Measurements from ENCODE around the gene CEMIP. TPM values are rescaled to one million over a fixed set of nuclear protein-coding genes. Genes with fewer than 3 reads are reported as not detected.

Gene CEMIP
- total RNA-seq, 2 experiments from 2014 or later: not detected

DNA sequence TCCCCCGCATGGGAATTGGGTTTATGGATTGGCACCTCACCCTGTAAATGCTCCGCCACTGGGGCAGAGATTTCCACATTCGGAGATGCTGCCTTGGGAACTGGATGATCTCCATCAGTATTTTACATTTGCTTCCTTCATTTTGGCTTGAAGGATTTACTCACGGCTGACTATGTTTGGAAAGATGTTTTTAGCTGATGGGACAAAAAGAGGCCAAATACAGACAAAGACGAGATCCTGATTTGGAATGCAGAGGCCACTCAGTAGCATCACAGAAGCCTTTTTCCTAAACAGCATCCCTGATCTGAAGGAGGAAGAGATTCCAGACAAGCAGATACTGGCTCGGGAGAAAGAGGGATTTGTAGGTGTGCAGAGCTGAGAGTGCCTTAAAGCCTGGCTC, 133.5 kb downstream of the CEMIP start:
- Histone ChIP-seq H3K4me1 (ENCODE audit: insufficient read depth, low read length) (no peaks in the 10 kb centered on the region), H3K4me3 (ENCODE audit: low read length) (no peak overlapping the region), H3K27ac (ENCODE audit: low read depth in 1 of 2, low read length in 2 of 2) (no peak overlapping the region), H3K9me3 (ENCODE audit: control insufficient read depth in 1 of 2, insufficient read depth in 1 of 2, low read length in 2 of 2) (no peaks in the 10 kb centered on the region), H3K36me3 (ENCODE audit: insufficient read depth, low read length) (no peaks in the 10 kb centered on the region), H3K27me3 (ENCODE audit: control insufficient read depth in 1 of 2, insufficient read depth in 2 of 2, low read length in 2 of 2) (no peaks in the 10 kb centered on the region)
- ChIA-PET POLR2A (no interaction called here), CTCF (no interaction called here)
- no peak overlapping the region for H3K27ac Mint-ChIP-seq
- no peaks in the 10 kb centered on the region for H3K27me3 Mint-ChIP-seq
- no peaks in the 10 kb centered on the region for H3K4me1 Mint-ChIP-seq (ENCODE audit: low read depth)
- ATAC-seq (ENCODE audit: poor library complexity): no peak
- no peaks in the 10 kb centered on the region for H3K9me3 Mint-ChIP-seq
- DNase-seq: no peak
- intact Hi-C loops (cut with DNase I, micrococcal nuclease): no loop called here
- TF ChIP-seq, protein P1, sequence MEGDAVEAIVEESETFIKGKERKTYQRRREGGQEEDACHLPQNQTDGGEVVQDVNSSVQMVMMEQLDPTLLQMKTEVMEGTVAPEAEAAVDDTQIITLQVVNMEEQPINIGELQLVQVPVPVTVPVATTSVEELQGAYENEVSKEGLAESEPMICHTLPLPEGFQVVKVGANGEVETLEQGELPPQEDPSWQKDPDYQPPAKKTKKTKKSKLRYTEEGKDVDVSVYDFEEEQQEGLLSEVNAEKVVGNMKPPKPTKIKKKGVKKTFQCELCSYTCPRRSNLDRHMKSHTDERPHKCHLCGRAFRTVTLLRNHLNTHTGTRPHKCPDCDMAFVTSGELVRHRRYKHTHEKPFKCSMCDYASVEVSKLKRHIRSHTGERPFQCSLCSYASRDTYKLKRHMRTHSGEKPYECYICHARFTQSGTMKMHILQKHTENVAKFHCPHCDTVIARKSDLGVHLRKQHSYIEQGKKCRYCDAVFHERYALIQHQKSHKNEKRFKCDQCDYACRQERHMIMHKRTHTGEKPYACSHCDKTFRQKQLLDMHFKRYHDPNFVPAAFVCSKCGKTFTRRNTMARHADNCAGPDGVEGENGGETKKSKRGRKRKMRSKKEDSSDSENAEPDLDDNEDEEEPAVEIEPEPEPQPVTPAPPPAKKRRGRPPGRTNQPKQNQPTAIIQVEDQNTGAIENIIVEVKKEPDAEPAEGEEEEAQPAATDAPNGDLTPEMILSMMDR (IDR thresholded peaks at IDR 0.05): no peak
- H3K36me3 Mint-ChIP-seq (ENCODE audit: low read depth): peaks cover 33% of the 10 kb centered on the region
- H3K4me3 Mint-ChIP-seq: no peak overlapping the region

DNA sequence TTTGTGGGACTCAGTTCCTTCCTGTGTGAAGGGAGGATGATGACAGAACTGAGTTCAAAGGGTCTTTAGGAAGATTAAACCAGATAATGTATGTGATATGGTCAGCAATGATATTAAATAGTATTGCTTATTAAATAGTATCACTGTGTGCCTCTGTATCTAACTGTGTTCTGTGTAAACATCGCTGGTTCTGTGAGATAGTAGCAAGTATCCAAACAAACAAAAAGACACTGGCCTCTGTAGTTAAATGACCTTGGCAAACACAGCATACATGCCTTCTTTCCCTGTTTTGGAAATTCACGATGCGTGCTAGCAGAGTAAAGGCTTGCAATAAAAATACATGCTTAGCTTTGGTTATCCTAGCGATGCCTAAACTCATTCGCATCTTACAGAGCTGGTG, 134.4 kb downstream of the CEMIP start:
- CTCF ChIA-PET: no interaction called here
- H3K9me3 ChIP-seq (ENCODE audit: control insufficient read depth in 1 of 2, insufficient read depth in 1 of 2, low read length in 2 of 2): no peaks in the 10 kb centered on the region

DNA sequence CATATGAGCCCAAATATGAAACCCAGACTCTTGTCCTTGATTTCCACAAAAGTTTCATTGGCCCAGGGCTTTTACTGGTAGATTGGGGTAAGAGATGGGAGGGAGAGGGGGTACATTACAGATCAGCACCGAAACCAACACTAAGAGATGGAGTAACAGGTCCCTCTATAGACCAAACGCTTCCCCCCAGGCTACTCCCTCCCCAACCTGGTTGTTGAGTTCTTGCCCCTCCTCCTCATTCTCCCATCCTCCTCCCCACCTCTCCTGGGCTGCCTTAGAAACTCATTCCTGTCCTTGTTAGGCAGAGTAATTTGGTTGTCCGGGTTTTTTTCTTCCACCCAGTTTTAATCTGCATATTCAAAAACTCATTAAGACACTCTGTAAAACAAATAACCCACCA, 136.3 kb downstream of the CEMIP start:
- CTCF ChIA-PET: no interaction called here
- POLR2A ChIA-PET: no interaction called here

More for the DNA sequence above, 134.4 kb downstream of the CEMIP start:
- H3K27me3 Mint-ChIP-seq: no peaks in the 10 kb centered on the region
- H3K36me3 ChIP-seq (ENCODE audit: insufficient read depth, low read length): no peaks in the 10 kb centered on the region
- TF ChIP-seq, protein P1 (IDR thresholded peaks at IDR 0.05): no peak
- H3K4me1 Mint-ChIP-seq (ENCODE audit: low read depth): no peaks in the 10 kb centered on the region
- H3K4me3 ChIP-seq (ENCODE audit: low read length): no peak overlapping the region
- ATAC-seq (ENCODE audit: poor library complexity) (no peak), DNase-seq (no peak)
- no peaks in the 10 kb centered on the region for H3K9me3 Mint-ChIP-seq
- POLR2A ChIA-PET: no interaction called here
- intact Hi-C loops (cut with DNase I, micrococcal nuclease): no loop called here
- no peaks in the 10 kb centered on the region for H3K27me3 ChIP-seq (ENCODE audit: control insufficient read depth in 1 of 2, insufficient read depth in 2 of 2, low read length in 2 of 2)
- H3K4me1 ChIP-seq (ENCODE audit: insufficient read depth, low read length): no peaks in the 10 kb centered on the region
- H3K4me3 Mint-ChIP-seq: no peak overlapping the region
- H3K27ac ChIP-seq (ENCODE audit: low read depth in 1 of 2, low read length in 2 of 2): no peak overlapping the region
- H3K27ac Mint-ChIP-seq: no peak overlapping the region
- H3K36me3 Mint-ChIP-seq (ENCODE audit: low read depth): peaks cover 25% of the 10 kb centered on the region

More for the DNA sequence above, 136.3 kb downstream of the CEMIP start:
- TF ChIP-seq, protein P1 (IDR thresholded peaks at IDR 0.05): no peak
- Histone ChIP-seq H3K9me3 (ENCODE audit: control insufficient read depth in 1 of 2, insufficient read depth in 1 of 2, low read length in 2 of 2) (no peaks in the 10 kb centered on the region), H3K27ac (ENCODE audit: low read depth in 1 of 2, low read length in 2 of 2) (no peak overlapping the region), H3K36me3 (ENCODE audit: insufficient read depth, low read length) (no peaks in the 10 kb centered on the region), H3K4me3 (ENCODE audit: low read length) (no peak overlapping the region), H3K4me1 (ENCODE audit: insufficient read depth, low read length) (peaks cover 4% of the 10 kb centered on the region), H3K27me3 (ENCODE audit: control insufficient read depth in 1 of 2, insufficient read depth in 2 of 2, low read length in 2 of 2) (no peaks in the 10 kb centered on the region)
- no peak overlapping the region for H3K4me3 Mint-ChIP-seq
- DNase-seq: no peak
- no peaks in the 10 kb centered on the region for H3K9me3 Mint-ChIP-seq
- H3K36me3 Mint-ChIP-seq (ENCODE audit: low read depth): peaks cover 7% of the 10 kb centered on the region
- H3K27me3 Mint-ChIP-seq: no peaks in the 10 kb centered on the region
- no peak overlapping the region for H3K27ac Mint-ChIP-seq
- peaks cover 1% of the 10 kb centered on the region for H3K4me1 Mint-ChIP-seq (ENCODE audit: low read depth)
- intact Hi-C loops (cut with DNase I, micrococcal nuclease): no loop called here
- ATAC-seq (ENCODE audit: poor library complexity): no peak
